ENCODE data around the gene VSTM2B.

- no peak for TF ChIP-seq CTCF (IDR thresholded peaks at IDR 0.05 in 8 of 11, conservative IDR thresholded peaks at IDR 0.05 in 3 of 11)
- no peak for TF ChIP-seq POLR2A (IDR thresholded peaks at IDR 0.05)
- TF ChIP-seq POLR2AphosphoS5 (IDR thresholded peaks at IDR 0.05) = no peak
These were observed 37.5 kb upstream of the VSTM2B start for GRCh38 chr19:29488316-29488715.

Data from spleen (tissue), 7 donors.